Stomach smooth muscle (tissue), 2 donors: Measurements from ENCODE around the gene PIK3R6.

Experiments used
- H3K27ac ChIP-seq: one replicate; pipeline ENCODE4 v1.7.0; 2013; ENCODE audit warnings: mild to moderate bottlenecking, low read length, inconsistent platforms
- H3K27me3 ChIP-seq, 2 donors: one replicate each; pipeline ENCODE4 v1.7.0; 2013; ENCODE audit warnings: low read length in 2 of 2; ENCODE audit not compliant: insufficient read depth in 2 of 2, control insufficient read depth in 1 of 2
- H3K36me3 ChIP-seq, 2 donors: one replicate each; pipeline ENCODE4 v1.7.0; 2013; ENCODE audit warnings: low read length in 2 of 2; ENCODE audit not compliant: control insufficient read depth in 2 of 2, insufficient read depth in 2 of 2
- H3K4me1 ChIP-seq: one replicate; pipeline ENCODE4 v1.7.0; 2013; ENCODE audit warnings: low read length; ENCODE audit not compliant: control insufficient read depth, insufficient read depth
- H3K4me3 ChIP-seq, 2 donors: one replicate each; pipeline ENCODE4 v1.7.0; 2013; ENCODE audit warnings: low read length in 2 of 2
- H3K9ac ChIP-seq, 2 donors: one replicate each; pipeline ENCODE4 v1.7.0; 2013; ENCODE audit warnings: low read length in 2 of 2, mild to moderate bottlenecking in 1 of 2
- H3K9me3 ChIP-seq, 2 donors: one replicate each; pipeline ENCODE4 v1.7.0; 2013; ENCODE audit warnings: low read length in 2 of 2; ENCODE audit not compliant: control insufficient read depth in 2 of 2
- donor health status: healthy.
- donor health status: Pancreatic carcinoma.

The PIK3R6 gene

DNA sequence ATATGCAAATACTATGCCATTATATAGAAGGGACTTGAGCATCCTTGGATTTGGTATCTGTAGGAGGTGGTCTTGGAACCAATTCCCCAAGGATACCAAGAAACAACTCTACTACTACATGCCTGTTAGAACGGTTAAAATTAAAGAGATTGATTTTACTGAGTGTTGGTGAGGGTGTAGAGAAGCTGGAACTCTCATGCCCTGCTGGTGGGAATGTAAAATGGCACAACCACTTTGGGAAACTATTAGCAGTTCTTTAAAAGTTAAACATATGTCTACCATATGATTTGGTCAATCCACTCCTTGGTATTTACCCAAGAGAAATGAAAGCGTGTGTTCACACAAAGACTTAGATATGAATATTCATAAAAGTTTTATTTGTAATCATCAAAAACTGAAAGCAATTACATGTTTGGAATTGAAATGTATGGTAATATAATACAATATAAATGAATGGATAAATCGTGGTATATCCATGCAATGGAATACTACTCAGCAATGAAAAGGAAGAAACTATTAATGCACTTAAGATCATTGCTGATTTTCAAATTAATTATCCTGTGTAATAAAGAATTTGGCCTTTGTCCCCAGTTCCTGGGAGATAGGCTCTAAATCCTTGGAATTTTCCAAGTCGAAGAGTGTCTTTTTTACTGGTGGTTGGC lies 76.1 kb downstream of the PIK3R6 start:
- no peak overlapping the region for H3K4me3 ChIP-seq
- H3K4me1 ChIP-seq, result no peaks in the 10 kb centered on the region
- no peaks in the 10 kb centered on the region for H3K36me3 ChIP-seq
- peaks cover 4 to 9% of the 10 kb centered on the region in 2 donors for H3K9me3 ChIP-seq
- no peaks in the 10 kb centered on the region for H3K27me3 ChIP-seq
- H3K27ac ChIP-seq, result no peak overlapping the region
- no peak overlapping the region for H3K9ac ChIP-seq

DNA sequence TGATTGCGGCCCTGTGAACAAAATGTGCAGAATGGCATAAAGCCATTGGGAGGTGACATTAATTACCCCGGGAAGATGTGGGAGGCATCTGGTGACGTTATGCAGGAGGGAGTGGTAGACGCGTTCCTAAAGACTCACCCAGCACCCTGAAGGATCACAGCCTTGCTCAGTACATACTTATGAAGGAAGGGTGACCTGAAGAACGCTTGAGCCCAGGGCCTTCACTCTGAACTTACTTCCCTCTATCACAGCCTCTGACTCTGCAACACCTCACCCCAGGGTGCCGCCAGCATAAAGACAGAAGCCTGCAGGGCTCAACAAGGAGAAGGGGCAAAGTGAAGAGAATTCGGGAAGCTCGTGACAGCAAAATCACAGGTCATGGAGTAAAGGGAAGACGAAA lies 77.7 kb downstream of the PIK3R6 start:
- Histone ChIP-seq H3K4me1 (no peaks in the 10 kb centered on the region), H3K4me3 (no peak overlapping the region), H3K9me3 (peaks cover 4 to 9% of the 10 kb centered on the region in 2 donors), H3K27ac (no peak overlapping the region), H3K9ac (no peak overlapping the region), H3K36me3 (no peaks in the 10 kb centered on the region), H3K27me3 (peaks cover 0 to 3% of the 10 kb centered on the region in 2 donors)

DNA sequence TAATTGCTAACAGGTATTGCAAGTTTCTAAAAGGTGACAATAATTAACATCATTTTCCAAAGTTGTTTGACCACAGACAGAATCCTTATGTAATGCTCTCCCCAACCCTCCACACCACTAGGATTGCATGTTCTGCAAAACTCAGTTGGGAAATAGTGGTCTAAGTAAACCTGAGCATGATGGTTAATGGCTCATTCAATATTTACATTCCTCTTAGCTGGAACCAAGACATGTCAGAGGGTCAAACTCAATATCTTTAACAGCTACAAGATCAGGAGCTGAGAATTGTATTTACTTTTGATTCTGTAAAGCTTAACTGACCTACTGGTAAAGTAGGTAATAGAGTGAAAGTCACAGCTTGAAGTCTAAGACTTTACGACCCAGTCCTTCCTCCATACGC lies 78.5 kb downstream of the PIK3R6 start:
- H3K9ac ChIP-seq, result no peak overlapping the region
- H3K27me3 ChIP-seq, result peaks cover 0 to 3% of the 10 kb centered on the region in 2 donors
- no peaks in the 10 kb centered on the region for H3K4me1 ChIP-seq
- H3K9me3 ChIP-seq, result peaks cover 4 to 9% of the 10 kb centered on the region in 2 donors
- H3K4me3 ChIP-seq, result no peak overlapping the region
- no peaks in the 10 kb centered on the region for H3K36me3 ChIP-seq
- H3K27ac ChIP-seq, result no peak overlapping the region

DNA sequence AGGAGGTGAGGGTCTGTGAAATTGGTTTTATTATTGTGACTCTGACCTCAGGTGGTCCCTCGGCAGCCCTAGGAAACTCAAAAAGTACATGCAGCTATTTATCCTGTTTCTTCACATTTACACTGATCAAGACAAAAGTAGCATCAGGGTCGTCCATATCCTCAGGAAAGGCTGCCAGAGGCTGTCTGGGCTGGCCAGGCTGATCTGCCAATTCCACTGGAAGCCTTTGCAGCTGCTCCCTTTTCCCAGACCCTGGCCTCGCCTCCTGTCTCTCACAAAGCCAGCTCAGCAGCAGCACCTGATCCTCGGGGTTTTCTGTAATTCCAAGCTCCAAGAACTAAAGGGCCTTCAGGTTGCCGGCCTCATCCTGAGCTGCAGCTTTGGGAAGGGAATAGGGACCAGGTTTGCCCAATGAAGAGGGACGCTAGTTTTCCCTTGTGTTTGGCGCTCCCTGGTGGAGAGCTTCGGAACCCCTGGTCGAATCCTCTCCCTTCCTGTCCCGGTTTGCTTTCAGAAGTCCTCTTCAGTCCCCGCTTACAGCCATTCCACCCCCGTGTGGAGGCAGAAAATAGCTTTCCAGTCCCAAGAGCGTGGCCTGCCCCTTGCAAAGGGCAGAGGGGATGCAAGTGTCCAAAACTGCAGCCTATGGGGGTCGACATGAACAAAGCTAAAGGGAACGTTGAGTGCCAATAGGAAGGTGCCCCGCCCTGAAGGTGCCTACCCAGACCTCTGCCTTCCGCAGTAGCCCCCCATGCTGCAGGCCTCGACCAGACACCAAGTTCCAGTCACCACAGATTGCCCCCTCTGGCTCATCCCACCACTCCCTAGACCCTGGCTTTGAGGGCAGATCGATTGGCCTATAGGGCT lies 81.7 kb downstream of the PIK3R6 start:
- Histone ChIP-seq H3K4me1 (no peaks in the 10 kb centered on the region), H3K4me3 (no peak overlapping the region), H3K36me3 (no peaks in the 10 kb centered on the region), H3K9me3 (no peaks in the 10 kb centered on the region), H3K9ac (no peak overlapping the region), H3K27ac (no peak overlapping the region), H3K27me3 (peaks cover 0 to 3% of the 10 kb centered on the region in 2 donors)

DNA sequence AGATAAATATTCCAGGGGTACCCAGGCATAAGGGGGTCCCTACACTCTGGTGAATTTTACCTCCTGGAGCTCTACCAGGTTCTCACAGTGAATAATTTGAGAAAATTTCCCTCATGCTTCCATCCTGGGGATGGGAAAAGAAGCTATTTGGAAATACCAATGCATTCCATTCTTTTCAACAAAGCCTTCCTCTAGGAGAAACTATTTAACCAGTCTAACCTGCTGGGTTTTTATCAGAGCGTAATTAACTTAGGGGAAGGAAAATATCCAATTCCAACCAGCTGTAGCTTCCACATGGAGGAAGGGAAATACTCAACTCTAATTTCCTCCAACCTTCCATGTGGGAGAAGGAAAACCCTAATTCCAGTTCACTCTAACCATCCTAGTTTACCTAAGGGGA lies 85.3 kb downstream of the PIK3R6 start:
- H3K27me3 ChIP-seq, result peaks cover 0 to 3% of the 10 kb centered on the region in 2 donors
- H3K4me1 ChIP-seq, result no peaks in the 10 kb centered on the region
- no peak overlapping the region for H3K27ac ChIP-seq
- no peak overlapping the region for H3K4me3 ChIP-seq
- no peaks in the 10 kb centered on the region for H3K36me3 ChIP-seq
- H3K9me3 ChIP-seq, result no peaks in the 10 kb centered on the region
- no peak overlapping the region for H3K9ac ChIP-seq

DNA sequence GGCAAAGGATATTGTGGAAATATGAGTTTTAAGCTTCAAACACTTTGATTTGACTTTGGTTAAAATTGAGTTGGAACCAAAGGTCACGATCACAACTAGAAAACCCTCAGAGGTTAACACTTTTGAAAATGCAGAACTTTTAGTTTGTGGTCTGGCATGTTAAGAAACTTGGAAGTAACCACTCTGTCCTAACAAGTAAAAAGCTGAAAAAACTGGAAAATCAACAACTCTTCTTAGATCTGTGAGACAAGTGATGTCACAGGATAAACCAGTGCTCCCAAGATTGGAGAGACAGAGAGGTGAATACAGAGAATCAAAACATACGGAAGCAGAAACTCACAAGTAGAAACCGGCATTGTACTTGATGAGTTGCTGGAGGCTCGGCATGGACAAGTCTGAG lies 85.7 kb downstream of the PIK3R6 start:
- Histone ChIP-seq H3K4me3 (no peak overlapping the region), H3K9me3 (no peaks in the 10 kb centered on the region), H3K9ac (no peak overlapping the region), H3K36me3 (no peaks in the 10 kb centered on the region), H3K27me3 (peaks cover 0 to 3% of the 10 kb centered on the region in 2 donors), H3K4me1 (no peaks in the 10 kb centered on the region), H3K27ac (no peak overlapping the region)

DNA sequence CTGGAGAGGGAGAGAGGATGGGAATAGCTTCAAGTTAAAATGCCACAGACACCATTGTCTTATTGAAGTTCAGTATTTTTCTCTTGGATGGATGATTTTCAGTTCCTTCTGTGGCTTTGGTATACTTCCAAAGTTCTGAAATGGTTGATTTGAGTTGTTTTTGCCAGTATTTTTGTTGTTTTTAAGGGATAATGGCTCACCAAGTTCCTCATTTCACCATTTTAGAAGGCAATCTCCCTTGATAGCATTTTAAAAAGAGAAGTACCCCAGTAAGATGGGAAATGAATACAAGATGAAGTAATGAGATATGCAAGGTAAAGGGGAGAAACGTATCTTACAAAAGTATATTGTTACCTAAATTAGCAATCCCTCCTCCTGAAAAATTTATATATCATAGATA lies 90.6 kb downstream of the PIK3R6 start:
- H3K27ac ChIP-seq, result no peak overlapping the region
- no peak overlapping the region for H3K9ac ChIP-seq
- H3K27me3 ChIP-seq, result no peaks in the 10 kb centered on the region
- no peaks in the 10 kb centered on the region for H3K9me3 ChIP-seq
- no peaks in the 10 kb centered on the region for H3K4me1 ChIP-seq
- no peak overlapping the region for H3K4me3 ChIP-seq
- H3K36me3 ChIP-seq, result no peaks in the 10 kb centered on the region

DNA sequence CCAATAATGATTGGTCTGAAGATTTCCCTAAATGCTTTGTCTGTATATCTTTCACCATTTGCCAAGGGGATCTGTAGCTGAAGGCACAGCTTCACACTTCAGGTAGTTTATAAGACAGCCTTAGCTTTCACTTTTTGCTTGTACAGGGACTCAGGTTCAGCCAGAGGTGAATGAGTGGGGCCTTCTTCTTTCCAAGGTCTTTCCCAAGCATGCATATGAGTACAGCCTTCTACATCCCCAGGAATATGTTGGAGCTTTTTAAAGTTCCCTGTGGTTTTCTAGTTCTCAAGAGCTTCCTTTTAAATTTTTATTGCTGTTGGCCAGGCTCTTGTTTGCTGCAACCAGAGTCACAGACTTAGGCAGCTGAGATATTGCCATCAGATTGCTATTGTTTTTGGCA lies 91.2 kb downstream of the PIK3R6 start:
- Histone ChIP-seq H3K4me3 (no peak overlapping the region), H3K27ac (no peak overlapping the region), H3K9me3 (no peaks in the 10 kb centered on the region), H3K36me3 (no peaks in the 10 kb centered on the region), H3K4me1 (no peaks in the 10 kb centered on the region), H3K27me3 (no peaks in the 10 kb centered on the region), H3K9ac (no peak overlapping the region)

DNA sequence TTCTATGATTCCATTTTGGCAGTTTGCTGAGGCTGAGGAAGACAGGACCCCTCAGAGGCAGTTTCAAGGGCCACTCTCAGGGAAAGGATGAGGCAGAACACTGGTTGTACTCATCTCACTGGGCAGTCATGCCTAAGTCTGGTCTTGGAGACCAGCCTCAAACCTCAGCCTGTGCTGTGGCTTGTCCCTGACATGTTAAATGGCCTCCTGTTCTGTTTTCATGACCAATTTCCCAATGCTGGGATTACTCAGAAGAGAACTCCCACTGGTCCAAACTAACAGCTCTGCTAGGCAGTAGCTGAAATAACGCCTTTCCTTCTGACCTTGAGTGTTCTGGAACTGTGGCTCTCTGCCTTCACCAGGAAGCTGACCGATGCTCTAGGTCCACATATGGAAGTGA lies 100.7 kb downstream of the PIK3R6 start:
- H3K9ac ChIP-seq, result no peak overlapping the region
- H3K9me3 ChIP-seq, result no peaks in the 10 kb centered on the region
- H3K4me1 ChIP-seq, result no peaks in the 10 kb centered on the region
- no peaks in the 10 kb centered on the region for H3K27me3 ChIP-seq
- no peak overlapping the region for H3K4me3 ChIP-seq
- no peak overlapping the region for H3K27ac ChIP-seq
- H3K36me3 ChIP-seq, result no peaks in the 10 kb centered on the region

DNA sequence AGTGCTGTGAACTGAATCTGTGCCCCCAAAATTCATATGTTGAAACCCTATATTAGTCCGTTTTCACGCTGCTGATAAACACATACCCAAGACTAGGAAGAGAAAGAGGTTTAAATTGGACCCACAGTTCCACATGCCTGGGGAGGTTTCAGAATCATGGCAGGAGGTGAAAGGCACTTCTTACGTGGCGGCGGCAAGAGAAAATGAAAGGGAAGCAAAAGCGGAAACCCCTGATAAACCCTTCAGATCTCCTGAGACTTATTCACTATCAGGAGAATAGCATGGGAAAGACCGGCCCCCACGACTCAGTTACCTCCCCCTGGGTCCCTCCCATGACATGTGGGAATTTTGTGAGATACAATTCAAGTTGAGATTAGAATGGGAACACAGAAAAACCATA lies 105.5 kb downstream of the PIK3R6 start:
- H3K27me3 ChIP-seq, result peaks cover 0 to 3% of the 10 kb centered on the region in 2 donors
- no peaks in the 10 kb centered on the region for H3K36me3 ChIP-seq
- no peaks in the 10 kb centered on the region for H3K4me1 ChIP-seq
- no peak overlapping the region for H3K27ac ChIP-seq
- H3K9me3 ChIP-seq, result no peaks in the 10 kb centered on the region
- H3K9ac ChIP-seq, result no peak overlapping the region
- H3K4me3 ChIP-seq, result no peak overlapping the region

DNA sequence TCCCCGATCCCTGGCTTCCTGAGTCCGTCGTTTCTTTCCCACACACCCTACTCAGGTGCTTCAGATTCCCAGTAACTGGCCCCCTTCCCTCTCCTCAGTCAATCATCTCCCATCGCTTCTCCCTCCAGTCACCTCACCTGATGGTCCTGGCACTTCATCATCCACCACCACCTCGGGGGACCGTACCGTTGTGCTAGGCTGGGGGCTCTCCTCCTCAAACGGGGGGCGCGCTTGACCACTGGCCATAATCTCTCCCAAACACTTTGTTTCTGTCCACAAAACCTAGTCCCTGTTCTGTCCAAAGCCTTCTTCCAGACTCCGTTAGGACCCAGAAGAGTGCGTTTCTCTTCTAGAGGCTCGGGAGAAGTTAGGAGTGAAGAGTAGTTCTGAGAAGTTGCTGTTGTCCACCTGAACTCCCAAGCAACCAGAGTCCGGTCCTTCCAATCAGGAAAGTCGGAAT lies 109.3 kb downstream of the PIK3R6 start, which contains the start of gene SPDYE4:
Gene SPDYE4 (minus strand): TSS at position 410 of the 460 bp plus-strand sequence. CDS start 164 bp downstream, at position 246.
- Histone ChIP-seq H3K36me3 (no peaks in the 10 kb centered on the region), H3K4me3 (no peak within 1 kb of the TSS), H3K9me3 (no peaks in the 10 kb centered on the region), H3K27me3 (peaks cover 0 to 5% of the 10 kb centered on the region in 2 donors), H3K27ac (no peak within 1 kb of the TSS), H3K9ac (no peak within 1 kb of the TSS), H3K4me1 (no peaks in the 10 kb centered on the region)
